ENCODE data around the gene FTH1. TPM values are rescaled to one million over a fixed set of nuclear protein-coding genes. Genes with fewer than 3 reads are reported as not detected.
A peak's percentile ranks its signal among the peaks of the same experiment; 100 is the strongest.
"Not testable (repeated sequence)": the region's sequence is repeated elsewhere in the genome, so short reads cannot be mapped to it uniquely, and the experiment has no call there.

The FTH1 gene
- polyA plus RNA-seq, 1 of the 3 experiments (the other 2 are of a cell fraction) = 1,229 TPM

DNA sequence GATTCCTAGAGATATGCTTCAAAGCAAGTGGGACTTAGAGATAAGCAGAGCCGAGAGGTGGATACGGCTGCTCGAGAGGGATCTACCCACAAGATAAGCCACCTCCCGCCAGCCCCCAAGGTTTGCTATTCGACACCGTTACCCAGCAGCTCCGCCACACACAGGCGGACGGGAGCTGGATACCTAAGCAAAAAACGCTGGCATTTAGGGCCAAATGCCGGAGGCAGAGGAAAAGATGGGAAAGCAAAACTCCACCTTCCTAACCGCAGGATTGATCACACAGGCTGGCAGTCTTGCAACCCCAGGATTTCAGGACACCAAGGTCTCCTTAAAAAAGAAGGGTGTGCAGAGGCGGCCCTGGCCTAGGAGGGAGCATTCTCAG lies 709 bp downstream of the FTH1 start:
- H4K20me1 ChIP-seq (ENCODE audit: insufficient read depth) = peaks cover 44% of the 10 kb centered on the region
- under 1% methylated on average over 13 of the region's 13 CpGs for WGBS (ENCODE audit: low lambda C conversion rate)
- ChIA-PET CTCF (interaction anchor here (1.3 to 11.7 kb wide), 5 partner anchors 10 to 141 kb away, joined by 5 to 64 read pairs (median 46); no protein-coding TSS in a partner anchor), POLR2A (interaction anchor here (0.6 to 5.2 kb wide), 7 partner anchors 10 to 115 kb away, joined by 3 to 76 read pairs (median 15); partner anchors contain the start of gene BEST1)
- peaks cover 43% of the 10 kb centered on the region for H3K79me2 ChIP-seq (ENCODE audit: insufficient read depth)
- TF ChIP-seq EZH2phosphoT487 (IDR thresholded peaks at IDR 0.05; ENCODE audit: borderline replicate concordance, low read depth) = no peak
- TF ChIP-seq MXI1 (IDR thresholded peaks at IDR 0.05; ENCODE audit: low read depth, low read length) = no peak
- no peak for TF ChIP-seq FOXJ3 (CRISPR knock-in tag; IDR thresholded peaks at IDR 0.05)
- TF ChIP-seq MEF2A (IDR thresholded peaks at IDR 0.05; ENCODE audit: borderline replicate concordance, low read depth) = no peak
- TF ChIP-seq CHD2 (IDR thresholded peaks at IDR 0.05; ENCODE audit: low read length, partially characterized antibody) = no peak
- no peak for TF ChIP-seq NRF1 (IDR thresholded peaks at IDR 0.05; ENCODE audit: low read depth, low read length)
- 0 out of 2 replicates have a peak, but pooled peaks have one; percentile 11 for TF ChIP-seq POLR2AphosphoS5 (IDR thresholded peaks at IDR 0.05; ENCODE audit: low read depth, low read length)
- peaks cover 37 to 49% of the 10 kb centered on the region in 2 experiments for H3K4me1 ChIP-seq (ENCODE audit: control insufficient read depth in 1 of 2, insufficient read depth in 2 of 2, low read depth in 1 of 2, low read length in 1 of 2)
- peak overlapping the region; percentile 99 for H3K4me3 ChIP-seq (ENCODE audit: low read depth in 2 of 2, low read length in 1 of 2)
- no peaks in the 10 kb centered on the region for H3K9me3 ChIP-seq
- H3K36me3 ChIP-seq (replicated peaks in 1 of 2; ENCODE audit: control insufficient read depth in 1 of 2, insufficient read depth in 2 of 2, low read length in 1 of 2) = peaks cover 31 to 34% of the 10 kb centered on the region in 2 experiments
- peak overlapping the region; percentile 88 for H3K4me2 ChIP-seq
- H2AFZ ChIP-seq (ENCODE audit: low read depth) = no peak overlapping the region
- H3K27me3 ChIP-seq (ENCODE audit: insufficient read depth) = no peaks in the 10 kb centered on the region
- H3K9me2 ChIP-seq = no peaks in the 10 kb centered on the region
- peak overlapping the region; percentile 95 for H3K9ac ChIP-seq
- DNase-seq = peak; percentile 45
- peak overlapping the region; percentile 94 to 97 for H3K27ac ChIP-seq (ENCODE audit: low read depth in 2 of 2, low read length in 1 of 2)
- peaks cover 68% of the 10 kb centered on the region for H3F3A ChIP-seq (replicated peaks; ENCODE audit: insufficient read depth)

DNA sequence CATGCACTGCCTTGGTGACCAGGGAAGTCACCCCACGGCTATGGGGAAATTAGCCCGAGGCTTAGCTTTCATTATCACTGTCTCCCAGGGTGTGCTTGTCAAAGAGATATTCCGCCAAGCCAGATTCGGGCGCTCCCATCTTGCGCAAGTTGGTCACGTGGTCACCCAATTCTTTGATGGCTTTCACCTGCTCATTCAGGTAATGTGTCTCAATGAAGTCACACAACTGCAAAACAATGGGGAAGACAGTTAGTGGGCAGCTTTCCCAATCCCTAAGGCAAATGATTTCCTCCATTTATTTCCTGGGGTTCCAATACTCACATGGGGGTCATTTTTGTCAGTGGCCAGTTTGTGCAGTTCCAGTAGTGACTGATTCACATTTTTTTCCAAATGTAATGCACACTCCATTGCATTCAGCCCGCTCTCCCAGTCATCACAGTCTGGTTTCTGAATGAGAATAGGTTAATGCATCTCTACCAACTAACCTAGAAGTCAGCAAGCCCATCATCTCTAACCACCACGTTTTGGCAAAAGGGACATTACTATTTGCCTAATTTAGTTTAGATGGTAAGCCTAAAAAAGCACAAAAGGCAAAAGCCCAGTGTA lies 2.7 kb downstream of the FTH1 start:
- CTCF ChIA-PET = interaction anchor here (1.5 to 11.7 kb wide), 5 partner anchors 15 to 143 kb away, joined by 6 to 64 read pairs (median 7); no protein-coding TSS in a partner anchor

DNA sequence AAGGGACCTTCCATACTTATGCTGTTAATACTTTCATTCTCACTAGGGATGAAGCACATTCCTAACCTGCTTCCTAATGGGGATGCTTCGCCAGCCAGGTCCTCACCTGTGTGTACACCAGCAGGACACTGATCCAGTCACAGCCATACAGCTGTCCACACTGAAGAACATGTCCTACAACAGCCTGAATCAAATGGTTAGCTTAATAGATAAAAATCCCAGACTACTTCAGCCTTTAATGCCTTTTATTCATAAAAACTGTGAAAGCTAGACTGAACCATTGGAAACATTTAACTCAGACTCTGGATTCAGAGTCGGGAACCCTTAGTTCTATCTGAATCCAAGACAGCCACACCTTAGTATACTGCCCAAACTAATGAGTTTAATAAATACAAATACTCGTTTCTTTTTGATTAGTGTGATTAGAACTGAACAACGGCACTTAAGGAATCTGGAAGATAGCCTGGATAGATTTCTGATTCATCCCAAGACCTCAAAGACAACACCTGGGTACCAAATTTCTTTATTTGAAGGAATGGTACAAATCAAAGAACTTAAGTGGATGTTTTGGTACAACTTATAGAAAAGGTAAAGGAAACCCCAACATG lies 3.3 kb downstream of the FTH1 start:
- TF ChIP-seq FOXJ3 (CRISPR knock-in tag; IDR thresholded peaks at IDR 0.05) = no peak
- no peak for TF ChIP-seq GATA2 (CRISPR knock-in tag; IDR thresholded peaks at IDR 0.05)
- TF ChIP-seq, protein P1, sequence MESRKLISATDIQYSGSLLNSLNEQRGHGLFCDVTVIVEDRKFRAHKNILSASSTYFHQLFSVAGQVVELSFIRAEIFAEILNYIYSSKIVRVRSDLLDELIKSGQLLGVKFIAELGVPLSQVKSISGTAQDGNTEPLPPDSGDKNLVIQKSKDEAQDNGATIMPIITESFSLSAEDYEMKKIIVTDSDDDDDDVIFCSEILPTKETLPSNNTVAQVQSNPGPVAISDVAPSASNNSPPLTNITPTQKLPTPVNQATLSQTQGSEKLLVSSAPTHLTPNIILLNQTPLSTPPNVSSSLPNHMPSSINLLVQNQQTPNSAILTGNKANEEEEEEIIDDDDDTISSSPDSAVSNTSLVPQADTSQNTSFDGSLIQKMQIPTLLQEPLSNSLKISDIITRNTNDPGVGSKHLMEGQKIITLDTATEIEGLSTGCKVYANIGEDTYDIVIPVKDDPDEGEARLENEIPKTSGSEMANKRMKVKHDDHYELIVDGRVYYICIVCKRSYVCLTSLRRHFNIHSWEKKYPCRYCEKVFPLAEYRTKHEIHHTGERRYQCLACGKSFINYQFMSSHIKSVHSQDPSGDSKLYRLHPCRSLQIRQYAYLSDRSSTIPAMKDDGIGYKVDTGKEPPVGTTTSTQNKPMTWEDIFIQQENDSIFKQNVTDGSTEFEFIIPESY (IDR thresholded peaks at IDR 0.05; ENCODE audit: borderline replicate concordance, low read depth) = no peak
- TF ChIP-seq EP300 (IDR thresholded peaks at IDR 0.05; ENCODE audit: borderline replicate concordance in 1 of 2, low read depth in 1 of 2, low read length in 1 of 2) = no peak
- TF ChIP-seq FOXM1 (IDR thresholded peaks at IDR 0.05; ENCODE audit: low read depth) = no peak
- no peak for TF ChIP-seq GABPA (IDR thresholded peaks at IDR 0.05; ENCODE audit: low read depth)
- TF ChIP-seq FOSL2 (IDR thresholded peaks at IDR 0.05; ENCODE audit: borderline replicate concordance, low read depth) = no peak
- TF ChIP-seq EZH2phosphoT487 (IDR thresholded peaks at IDR 0.05; ENCODE audit: borderline replicate concordance, low read depth) = no peak
- TF ChIP-seq MXI1 (IDR thresholded peaks at IDR 0.05; ENCODE audit: low read depth, low read length) = no peak
- H3K9me3 ChIP-seq = no peaks in the 10 kb centered on the region
- peaks cover 44% of the 10 kb centered on the region for H4K20me1 ChIP-seq (ENCODE audit: insufficient read depth)
- no peaks in the 10 kb centered on the region for H3K9me2 ChIP-seq
- no peaks in the 10 kb centered on the region for H3K27me3 ChIP-seq (ENCODE audit: insufficient read depth)
- no peak for DNase-seq
- H3F3A ChIP-seq (replicated peaks; ENCODE audit: insufficient read depth) = peaks cover 44% of the 10 kb centered on the region
- peak overlapping the region in 1 of 2 experiments; percentile 13; a peak in 1 of 4 replicates for H3K27ac ChIP-seq (ENCODE audit: low read depth in 2 of 2, low read length in 1 of 2)
- ChIA-PET CTCF (interaction anchor here (1.9 to 11.7 kb wide), 4 partner anchors 17 to 118 kb away, joined by 7 to 64 read pairs (median 31); no protein-coding TSS in a partner anchor), POLR2A (interaction anchor here (1.4 to 3.0 kb wide), 2 partner anchors 13 to 14 kb away, joined by 4 to 18 read pairs; partner anchors contain the start of gene BEST1)
- H3K4me2 ChIP-seq = peak overlapping the region; percentile 88
- peaks cover 24 to 27% of the 10 kb centered on the region in 2 experiments for H3K4me1 ChIP-seq (ENCODE audit: control insufficient read depth in 1 of 2, insufficient read depth in 2 of 2, low read depth in 1 of 2, low read length in 1 of 2)
- H3K79me2 ChIP-seq (ENCODE audit: insufficient read depth) = peaks cover 43% of the 10 kb centered on the region
- peaks cover 31 to 34% of the 10 kb centered on the region in 2 experiments for H3K36me3 ChIP-seq (replicated peaks in 1 of 2; ENCODE audit: control insufficient read depth in 1 of 2, insufficient read depth in 2 of 2, low read length in 1 of 2)
- no peak overlapping the region for H3K9ac ChIP-seq
- peak overlapping the region in 1 of 2 experiments; percentile 99; a peak in 1 of 4 replicates for H3K4me3 ChIP-seq (ENCODE audit: low read depth in 2 of 2, low read length in 1 of 2)
- H2AFZ ChIP-seq (ENCODE audit: low read depth) = no peak overlapping the region
- 84% methylated on average over 4 of the region's 4 CpGs for WGBS (ENCODE audit: low lambda C conversion rate)

More for the DNA sequence above, 2.7 kb downstream of the FTH1 start:
- H3F3A ChIP-seq (replicated peaks; ENCODE audit: insufficient read depth) = peaks cover 50% of the 10 kb centered on the region
- POLR2A ChIA-PET = interaction anchor here (1.4 to 5.2 kb wide), 3 partner anchors 14 to 15 kb away, joined by 4 to 76 read pairs (median 18); partner anchors contain the start of gene BEST1
- H3K9ac ChIP-seq = peak overlapping the region; percentile 95; the same call in 1 of the 2 replicates
- H3K4me2 ChIP-seq = peak overlapping the region; percentile 88
- peaks cover 43% of the 10 kb centered on the region for H3K79me2 ChIP-seq (ENCODE audit: insufficient read depth)
- H3K4me3 ChIP-seq (ENCODE audit: low read depth in 2 of 2, low read length in 1 of 2) = peak overlapping the region; percentile 99
- peaks cover 44% of the 10 kb centered on the region for H4K20me1 ChIP-seq (ENCODE audit: insufficient read depth)
- not testable (repeated sequence) for H3K9me3 ChIP-seq; H3K9me2 ChIP-seq; H3K27ac ChIP-seq (ENCODE audit: low read depth in 2 of 2, low read length in 1 of 2); H2AFZ ChIP-seq (ENCODE audit: low read depth); H3K27me3 ChIP-seq (ENCODE audit: insufficient read depth); DNase-seq
- peaks cover 27 to 30% of the 10 kb centered on the region in 2 experiments for H3K4me1 ChIP-seq (ENCODE audit: control insufficient read depth in 1 of 2, insufficient read depth in 2 of 2, low read depth in 1 of 2, low read length in 1 of 2)
- WGBS (ENCODE audit: low lambda C conversion rate) = 76% methylated on average over 9 of the region's 9 CpGs
- peaks cover 31 to 34% of the 10 kb centered on the region in 2 experiments for H3K36me3 ChIP-seq (replicated peaks in 1 of 2; ENCODE audit: control insufficient read depth in 1 of 2, insufficient read depth in 2 of 2, low read length in 1 of 2)
